ENCODE measurements around the gene TPH1.

TPH1 gene

GRCh38 chr11:18046116-18046777 is at the start of gene TPH1:
TSS of gene TPH1 (minus strand) at chr11:18046269. CDS start at chr11:18040762, 5,507 bp downstream.
- DNase-seq, result no peak

GRCh38 chr11:18093959-18094358 is 47.9 kb upstream of the TPH1 start:
- DNase-seq, result no peak

- DNase-seq, result no peak
Observed at GRCh38 chr11:18091731-18092130, 45.7 kb upstream of the TPH1 start.

GRCh38 chr11:18088966-18089365 is 42.9 kb upstream of the TPH1 start:
- DNase-seq, result no peak

GRCh38 chr11:18088366-18088765 is 42.3 kb upstream of the TPH1 start:
- no peak for DNase-seq

- DNase-seq, result no peak
Observed at GRCh38 chr11:18081551-18081950, 35.5 kb upstream of the TPH1 start.

- no peak for DNase-seq
Observed at GRCh38 chr11:18080451-18080850, 34.4 kb upstream of the TPH1 start.

GRCh38 chr11:18078909-18079308 is 32.8 kb upstream of the TPH1 start:
- DNase-seq, result no peak

- no peak for DNase-seq
Observed at GRCh38 chr11:18075444-18075843, 29.4 kb upstream of the TPH1 start.

- DNase-seq, result no peak
Observed at GRCh38 chr11:18071098-18071705, 25.1 kb upstream of the TPH1 start.

GRCh38 chr11:18067372-18067771 is 21.3 kb upstream of the TPH1 start:
- DNase-seq, result no peak

GRCh38 chr11:18066626-18067025 is 20.6 kb upstream of the TPH1 start:
- DNase-seq, result no peak

- no peak for DNase-seq
Observed at GRCh38 chr11:18065572-18065971, 19.5 kb upstream of the TPH1 start.

GRCh38 chr11:18064450-18065054 is 18.5 kb upstream of the TPH1 start:
- DNase-seq, result no peak

- DNase-seq, result no peak
Observed at GRCh38 chr11:18063862-18064434, 17.9 kb upstream of the TPH1 start.

GRCh38 chr11:18063125-18063524 is 17.1 kb upstream of the TPH1 start:
- no peak for DNase-seq

- DNase-seq, result no peak
Observed at GRCh38 chr11:18061351-18061750, 15.3 kb upstream of the TPH1 start.

- DNase-seq, result no peak
Observed at GRCh38 chr11:18056561-18057181, 10.6 kb upstream of the TPH1 start.

GRCh38 chr11:18054511-18055103 is 8.5 kb upstream of the TPH1 start:
- DNase-seq, result no peak

GRCh38 chr11:18050848-18051247 is 4.8 kb upstream of the TPH1 start:
- DNase-seq, result no peak

GRCh38 chr11:18036456-18036855 is 9.6 kb downstream of the TPH1 start:
- DNase-seq, result no peak

- no peak for DNase-seq
Observed at GRCh38 chr11:18027475-18027874, 18.6 kb downstream of the TPH1 start.

- no peak for DNase-seq
Observed at GRCh38 chr11:18022419-18022818, 23.6 kb downstream of the TPH1 start.
